ENCODE data around the gene RCE1. TPM values are rescaled to one million over a fixed set of nuclear protein-coding genes. Genes with fewer than 3 reads are reported as not detected.

RCE1 gene
- total RNA-seq, 2 donors from 2014 or later = 34.5 to 37.5 TPM

- Histone ChIP-seq H3K4me3 (ENCODE audit: low read length) (no peak overlapping the region), H3K27ac (ENCODE audit: low read depth, low read length) (no peak overlapping the region), H3K4me1 (ENCODE audit: control insufficient read depth, insufficient read depth, low read length) (peaks cover under 1% of the 10 kb centered on the region), H3K27me3 (ENCODE audit: control insufficient read depth, insufficient read depth, low read length, poor library complexity, severe bottlenecking) (no peaks in the 10 kb centered on the region), H3K9ac (ENCODE audit: extremely low read depth, low read length, poor library complexity, severe bottlenecking) (no peak overlapping the region), H3K36me3 (ENCODE audit: control insufficient read depth, insufficient read depth, low read length) (peaks cover 22% of the 10 kb centered on the region), H3K9me3 (ENCODE audit: control insufficient read depth, low read length) (no peaks in the 10 kb centered on the region)
- H3K4me1 Mint-ChIP-seq = peaks cover 3% of the 10 kb centered on the region
- no peak overlapping the region for H3K27ac Mint-ChIP-seq
- TF ChIP-seq CTCF (conservative IDR thresholded peaks at IDR 0.05) = no peak
- H3K9me3 Mint-ChIP-seq = no peaks in the 10 kb centered on the region
- 92 to 94% methylated on average over 15 to 22 of the region's 22 CpGs for WGBS, 2 experiments (ENCODE audit: insufficient coverage in 1 of 2, insufficient read length in 1 of 2)
- DNase-seq = peak; percentile 46
- no peak overlapping the region for H3K4me3 Mint-ChIP-seq
- peaks cover 14% of the 10 kb centered on the region for H3K36me3 Mint-ChIP-seq (ENCODE audit: low read depth)
- no peaks in the 10 kb centered on the region for H3K27me3 Mint-ChIP-seq (ENCODE audit: insufficient read depth)
These were observed 6.4 kb downstream of the RCE1 start for GRCh38 chr11:66849501-66850234.

GRCh38 chr11:66850235-66850587 is 7.0 kb downstream of the RCE1 start:
- no peaks in the 10 kb centered on the region for H3K9me3 ChIP-seq (ENCODE audit: control insufficient read depth, low read length)
- TF ChIP-seq CTCF (conservative IDR thresholded peaks at IDR 0.05) = no peak
- no peak overlapping the region for H3K9ac ChIP-seq (ENCODE audit: extremely low read depth, low read length, poor library complexity, severe bottlenecking)
- H3K4me1 ChIP-seq (ENCODE audit: control insufficient read depth, insufficient read depth, low read length) = no peaks in the 10 kb centered on the region
- H3K36me3 ChIP-seq (ENCODE audit: control insufficient read depth, insufficient read depth, low read length) = peaks cover 17% of the 10 kb centered on the region
- no peaks in the 10 kb centered on the region for H3K9me3 Mint-ChIP-seq
- H3K27ac ChIP-seq (ENCODE audit: low read depth, low read length) = no peak overlapping the region
- no peaks in the 10 kb centered on the region for H3K4me1 Mint-ChIP-seq
- 95 to 96% methylated on average over 5 to 10 of the region's 10 CpGs for WGBS, 2 experiments (ENCODE audit: insufficient coverage in 1 of 2, insufficient read length in 1 of 2)
- H3K36me3 Mint-ChIP-seq (ENCODE audit: low read depth) = peaks cover 10% of the 10 kb centered on the region
- DNase-seq = peak; percentile 45
- H3K4me3 ChIP-seq (ENCODE audit: low read length) = no peak overlapping the region
- no peak overlapping the region for H3K27ac Mint-ChIP-seq
- H3K4me3 Mint-ChIP-seq = no peak overlapping the region
- no peaks in the 10 kb centered on the region for H3K27me3 Mint-ChIP-seq (ENCODE audit: insufficient read depth)
- no peaks in the 10 kb centered on the region for H3K27me3 ChIP-seq (ENCODE audit: control insufficient read depth, insufficient read depth, low read length, poor library complexity, severe bottlenecking)

- H3K4me1 Mint-ChIP-seq = peaks cover 4% of the 10 kb centered on the region
- H3K9me3 ChIP-seq (ENCODE audit: control insufficient read depth, low read length) = no peaks in the 10 kb centered on the region
- no peaks in the 10 kb centered on the region for H3K27me3 Mint-ChIP-seq (ENCODE audit: insufficient read depth)
- H3K36me3 ChIP-seq (ENCODE audit: control insufficient read depth, insufficient read depth, low read length) = peaks cover 13% of the 10 kb centered on the region
- no peak overlapping the region for H3K4me3 ChIP-seq (ENCODE audit: low read length)
- no peak overlapping the region for H3K9ac ChIP-seq (ENCODE audit: extremely low read depth, low read length, poor library complexity, severe bottlenecking)
- no peaks in the 10 kb centered on the region for H3K27me3 ChIP-seq (ENCODE audit: control insufficient read depth, insufficient read depth, low read length, poor library complexity, severe bottlenecking)
- no peak overlapping the region for H3K4me3 Mint-ChIP-seq
- peaks cover 8% of the 10 kb centered on the region for H3K36me3 Mint-ChIP-seq (ENCODE audit: low read depth)
- no peaks in the 10 kb centered on the region for H3K4me1 ChIP-seq (ENCODE audit: control insufficient read depth, insufficient read depth, low read length)
- no peak for TF ChIP-seq CTCF (conservative IDR thresholded peaks at IDR 0.05)
- no peak for DNase-seq
- H3K9me3 Mint-ChIP-seq = no peaks in the 10 kb centered on the region
- WGBS, 2 experiments (ENCODE audit: insufficient coverage in 1 of 2, insufficient read length in 1 of 2) = 94 to 95% methylated on average over 13 to 23 of the region's 23 CpGs
- no peak overlapping the region for H3K27ac ChIP-seq (ENCODE audit: low read depth, low read length)
- no peak overlapping the region for H3K27ac Mint-ChIP-seq
These were observed 7.5 kb downstream of the RCE1 start for GRCh38 chr11:66850588-66851238.
